Activated naive CD4-positive, alpha-beta T cell treated with anti-CD3 and anti-CD28 coated beads, Interleukin-2, amount 10 ng/mL, durations not matched to agents 7 days and 5 days (primary cell): ENCODE data around the gene RAD9A.
A peak's percentile ranks its signal among the peaks of the same experiment; 100 is the strongest.

Source experiments
- CTCF ChIA-PET: fragments of 350-600 bp; sonication (Branson Sonifier 250); formaldehyde crosslinking; loops from one replicate; lab custom pipeline; 2021; ENCODE audit warnings: antibody characterized with exemption; lab: Charles Lee
- DNase-seq: peaks from one replicate; pipeline ENCODE4 v3.0.0-alpha.2; 2020
- H3K27ac Mint-ChIP-seq: one replicate; pipeline ENCODE4 v1.8.0; 2021; ENCODE audit warnings: mild to moderate bottlenecking, moderate library complexity, mixed read lengths
- H3K27me3 Mint-ChIP-seq: one replicate; pipeline ENCODE4 v1.8.0; 2021; ENCODE audit warnings: mild to moderate bottlenecking, mixed read lengths
- H3K36me3 Mint-ChIP-seq: one replicate; pipeline ENCODE4 v1.8.0; 2021; ENCODE audit warnings: mixed read lengths
- H3K4me1 Mint-ChIP-seq: one replicate; pipeline ENCODE4 v1.8.0; 2021; ENCODE audit warnings: mixed read lengths
- H3K4me3 Mint-ChIP-seq: one replicate; pipeline ENCODE4 v1.8.0; 2021; ENCODE audit warnings: mild to moderate bottlenecking, moderate library complexity, mixed read lengths
- H3K9me3 Mint-ChIP-seq: one replicate; pipeline ENCODE4 v1.8.0; 2021; ENCODE audit warnings: mixed read lengths

RAD9A gene

GRCh38 chr11:67353317-67354074 lies 38.3 kb upstream of the RAD9A start, which contains the start of gene POLD4:
Gene POLD4, minus strand, starts transcription at chr11:67353546. Its CDS starts 147 bp downstream, at chr11:67353399.
- peaks cover 9% of the 10 kb centered on the region for H3K36me3 Mint-ChIP-seq
- H3K4me3 Mint-ChIP-seq = peak within 1 kb of the TSS; percentile 95
- peaks cover 51% of the 10 kb centered on the region for H3K4me1 Mint-ChIP-seq
- peak; percentile 98 for DNase-seq
- H3K9me3 Mint-ChIP-seq = no peaks in the 10 kb centered on the region
- CTCF ChIA-PET = interaction anchor here (1.0 to 11.4 kb wide), 12 partner anchors 7 to 152 kb away, joined by 3 to 564 read pairs (median 5); partner anchors contain the start of genes CLCF1, PITPNM1, PPP1CA and RAD9A
- H3K27me3 Mint-ChIP-seq = peaks cover 11% of the 10 kb centered on the region
- H3K27ac Mint-ChIP-seq = peak within 1 kb of the TSS; percentile 99

- H3K36me3 Mint-ChIP-seq = peaks cover 9% of the 10 kb centered on the region
- CTCF ChIA-PET = interaction anchor here (1.3 to 11.4 kb wide), 7 partner anchors 8 to 151 kb away, joined by 3 to 564 read pairs (median 5); partner anchors contain the start of genes CLCF1, PITPNM1 and RAD9A
- H3K4me3 Mint-ChIP-seq = peak overlapping the region; percentile 95
- peaks cover 17% of the 10 kb centered on the region for H3K27me3 Mint-ChIP-seq
- peaks cover 48% of the 10 kb centered on the region for H3K4me1 Mint-ChIP-seq
- H3K27ac Mint-ChIP-seq = peak overlapping the region; percentile 99
- no peak for DNase-seq
- H3K9me3 Mint-ChIP-seq = no peaks in the 10 kb centered on the region
Observed at GRCh38 chr11:67354075-67355022, 37.4 kb upstream of the RAD9A start.

GRCh38 chr11:67355023-67355793 lies 36.6 kb upstream of the RAD9A start:
- Mint-ChIP-seq H3K36me3 (peaks cover 9% of the 10 kb centered on the region), H3K4me1 (peaks cover 48% of the 10 kb centered on the region), H3K4me3 (peak overlapping the region; percentile 21), H3K27me3 (peaks cover 19% of the 10 kb centered on the region), H3K9me3 (no peaks in the 10 kb centered on the region), H3K27ac (no peak overlapping the region)
- CTCF ChIA-PET = interaction anchor here (0.5 to 11.4 kb wide), 7 partner anchors 9 to 173 kb away, joined by 3 to 564 read pairs (median 3); partner anchors contain the start of genes CLCF1 and RAD9A
- no peak for DNase-seq

- Mint-ChIP-seq H3K36me3 (peaks cover 9% of the 10 kb centered on the region), H3K4me3 (no peak overlapping the region), H3K4me1 (peaks cover 48% of the 10 kb centered on the region), H3K27me3 (peaks cover 22% of the 10 kb centered on the region), H3K27ac (no peak overlapping the region), H3K9me3 (no peaks in the 10 kb centered on the region)
- CTCF ChIA-PET = interaction anchor here (1.2 to 11.4 kb wide), 8 partner anchors 9 to 273 kb away, joined by 3 to 564 read pairs (median 4); partner anchors contain the start of genes CLCF1, NUDT8, PPP1CA and RAD9A
- no peak for DNase-seq
Observed at GRCh38 chr11:67355794-67356386, 35.9 kb upstream of the RAD9A start.

GRCh38 chr11:67356387-67356863 lies 35.4 kb upstream of the RAD9A start:
- Mint-ChIP-seq H3K4me1 (peaks cover 43% of the 10 kb centered on the region), H3K4me3 (peak overlapping the region; percentile 39), H3K27me3 (peaks cover 22% of the 10 kb centered on the region), H3K9me3 (no peaks in the 10 kb centered on the region), H3K36me3 (peaks cover 6% of the 10 kb centered on the region), H3K27ac (peak overlapping the region; percentile 59)
- CTCF ChIA-PET = interaction anchor here (0.6 to 11.4 kb wide), 12 partner anchors 9 to 273 kb away, joined by 3 to 564 read pairs (median 3); partner anchors contain the start of genes CLCF1, NUDT8, PPP1CA and RAD9A
- DNase-seq = no peak

GRCh38 chr11:67356864-67357561 lies 34.8 kb upstream of the RAD9A start:
- Mint-ChIP-seq H3K9me3 (no peaks in the 10 kb centered on the region), H3K4me1 (peaks cover 38% of the 10 kb centered on the region), H3K27me3 (peaks cover 22% of the 10 kb centered on the region), H3K36me3 (peaks cover 4% of the 10 kb centered on the region), H3K4me3 (peak overlapping the region; percentile 39), H3K27ac (peak overlapping the region; percentile 59)
- CTCF ChIA-PET = interaction anchor here (0.6 to 11.4 kb wide), 12 partner anchors 9 to 272 kb away, joined by 3 to 564 read pairs (median 3); partner anchors contain the start of genes CLCF1, NUDT8, PPP1CA and RAD9A
- DNase-seq = peak; percentile 80

- DNase-seq = no peak
- Mint-ChIP-seq H3K4me1 (peaks cover 32% of the 10 kb centered on the region), H3K9me3 (no peaks in the 10 kb centered on the region), H3K4me3 (no peak overlapping the region), H3K27me3 (peaks cover 31% of the 10 kb centered on the region), H3K27ac (no peak overlapping the region), H3K36me3 (peaks cover 1% of the 10 kb centered on the region)
- CTCF ChIA-PET = interaction anchor here (7.1 to 11.4 kb wide), 2 partner anchors 12 to 23 kb away, joined by 56 to 564 read pairs; partner anchors contain the start of genes CLCF1 and RAD9A
Observed at GRCh38 chr11:67357831-67358670, 33.7 kb upstream of the RAD9A start.

GRCh38 chr11:67364169-67364568 lies 27.6 kb upstream of the RAD9A start:
- H3K36me3 Mint-ChIP-seq = no peaks in the 10 kb centered on the region
- H3K9me3 Mint-ChIP-seq = no peaks in the 10 kb centered on the region
- H3K4me1 Mint-ChIP-seq = peaks cover 23% of the 10 kb centered on the region
- no peak overlapping the region for H3K4me3 Mint-ChIP-seq
- no peak overlapping the region for H3K27ac Mint-ChIP-seq
- H3K27me3 Mint-ChIP-seq = peaks cover 72% of the 10 kb centered on the region
- CTCF ChIA-PET = interaction anchor here (3.3 to 4.1 kb wide), 2 partner anchors 18 to 19 kb away, joined by 17 to 30 read pairs; no protein-coding TSS in a partner anchor
- DNase-seq = no peak

- Mint-ChIP-seq H3K4me1 (peaks cover 23% of the 10 kb centered on the region), H3K4me3 (no peak overlapping the region)
- CTCF ChIA-PET = interaction anchor here (0.9 to 3.3 kb wide), 7 partner anchors 8 to 29 kb away, joined by 3 to 17 read pairs (median 4); no protein-coding TSS in a partner anchor
Observed at GRCh38 chr11:67364783-67365722, 26.7 kb upstream of the RAD9A start.

GRCh38 chr11:67365736-67366444 lies 25.9 kb upstream of the RAD9A start:
- Mint-ChIP-seq H3K4me1 (peaks cover 28% of the 10 kb centered on the region), H3K4me3 (no peak overlapping the region), H3K27me3 (peaks cover 82% of the 10 kb centered on the region), H3K27ac (no peak overlapping the region), H3K9me3 (no peaks in the 10 kb centered on the region), H3K36me3 (no peaks in the 10 kb centered on the region)
- DNase-seq = no peak
- CTCF ChIA-PET = interaction anchor here (1.0 to 2.7 kb wide), 6 partner anchors 8 to 28 kb away, joined by 3 to 8 read pairs (median 4); no protein-coding TSS in a partner anchor

More at GRCh38 chr11:67364783-67365722, 26.7 kb upstream of the RAD9A start:
- DNase-seq = no peak
- H3K27ac Mint-ChIP-seq = no peak overlapping the region
- H3K27me3 Mint-ChIP-seq = peaks cover 77% of the 10 kb centered on the region
- no peaks in the 10 kb centered on the region for H3K36me3 Mint-ChIP-seq
- no peaks in the 10 kb centered on the region for H3K9me3 Mint-ChIP-seq
